CD14-positive monocyte (primary cell): ENCODE results near the gene TMPRSS15. TPM values are rescaled to one million over a fixed set of nuclear protein-coding genes. Genes with fewer than 3 reads are reported as not detected.

ENCODE experiments used
- DNase-seq, 3 donors: peaks; one replicate each; pipeline ENCODE4 v3.0.0-alpha.2; 2011 to 2022
- H2AFZ ChIP-seq: 2 replicates; pipeline ENCODE4 v1.6.0; 2012; ENCODE audit warnings: mild to moderate bottlenecking, low read depth, low read length, inconsistent platforms; ENCODE audit not compliant: insufficient read depth, poor library complexity, severe bottlenecking
- H3K27ac ChIP-seq, 2 donors: 1 replicate in 1 of 2; 2 replicates in 1 of 2; pipeline ENCODE4 v1.5.1; 2012 to 2013; ENCODE audit warnings: low read length in 2 of 2, control low read depth in 1 of 2, inconsistent platforms in 1 of 2, low read depth in 1 of 2, mild to moderate bottlenecking in 1 of 2
- H3K27me3 ChIP-seq, 2 donors: one replicate each; pipeline versions ENCODE4 v1.6.0 to v1.6.1; 2011 to 2013; ENCODE audit warnings: low read length in 2 of 2; ENCODE audit not compliant: control insufficient read depth in 2 of 2, insufficient read depth in 2 of 2
- H3K36me3 ChIP-seq, 2 donors: replicated peaks in 1 of 2; 1 replicate in 1 of 2; 2 replicates in 1 of 2; pipeline versions ENCODE4 v1.5.1 to v1.6.1; 2012 to 2013; ENCODE audit warnings: low read length in 2 of 2, control low read depth in 1 of 2, inconsistent platforms in 1 of 2, mild to moderate bottlenecking in 1 of 2; ENCODE audit not compliant: insufficient read depth in 2 of 2, control insufficient read depth in 1 of 2
- H3K4me1 ChIP-seq, 2 donors: 1 replicate in 1 of 2; 2 replicates in 1 of 2; pipeline versions ENCODE4 v1.5.1 to v1.6.1; 2012 to 2013; ENCODE audit warnings: low read length in 2 of 2, control low read depth in 1 of 2, inconsistent platforms in 1 of 2, mild to moderate bottlenecking in 1 of 2, moderate library complexity in 1 of 2; ENCODE audit not compliant: insufficient read depth in 2 of 2, control insufficient read depth in 1 of 2
- H3K4me2 ChIP-seq: replicated peaks from 2 replicates; pipeline ENCODE3; 2012; ENCODE audit warnings: low read length, moderate library complexity, mild to moderate bottlenecking; ENCODE audit not compliant: poor library complexity, severe bottlenecking; ENCODE audit errors: extremely low read depth
- H3K4me3 ChIP-seq, 3 experiments: fragments of 200-600 bp in 1 of 3; sonication (generic) in 1 of 3; replicated peaks in 1 of 3; 1 replicate in 2 of 3; 2 replicates in 1 of 3; pipeline ENCODE4 v1.5.1; 2011 to 2013; ENCODE audit warnings: low read length in 3 of 3, mild to moderate bottlenecking in 3 of 3, control low read depth in 2 of 3, low read depth in 2 of 3, inconsistent platforms in 1 of 3, moderate library complexity in 1 of 3
- H3K79me2 ChIP-seq: 2 replicates; pipeline ENCODE4 v1.6.0; 2012; ENCODE audit warnings: mild to moderate bottlenecking, control low read depth, inconsistent platforms, low read length, moderate library complexity; ENCODE audit not compliant: insufficient read depth
- H3K9ac ChIP-seq: 2 replicates; pipeline ENCODE4 v1.6.0; 2017; ENCODE audit warnings: low read length, mild to moderate bottlenecking; ENCODE audit not compliant: insufficient read depth, poor library complexity, severe bottlenecking
- H3K9me3 ChIP-seq, 2 donors: replicated peaks in 1 of 2; 1 replicate in 1 of 2; 2 replicates in 1 of 2; pipeline versions ENCODE4 v1.5.1 to v1.6.1; 2012 to 2013; ENCODE audit warnings: low read length in 2 of 2, control low read depth in 1 of 2; ENCODE audit not compliant: control insufficient read depth in 1 of 2, insufficient read depth in 1 of 2
- H4K20me1 ChIP-seq: 2 replicates; pipeline ENCODE4 v1.6.0; 2012; ENCODE audit warnings: mild to moderate bottlenecking, low read length, control low read depth, moderate library complexity; ENCODE audit not compliant: insufficient read depth
- H3K27ac Mint-ChIP-seq, 7 donors: one replicate each; pipeline ENCODE4 v1.8.0; 2020; ENCODE audit warnings: mild to moderate bottlenecking in 7 of 7, mixed read lengths in 7 of 7, moderate library complexity in 6 of 7, inconsistent platforms in 2 of 7
- H3K27me3 Mint-ChIP-seq, 3 donors: one replicate each; pipeline ENCODE4 v1.8.0; 2021 to 2022; ENCODE audit warnings: low read depth in 3 of 3, mild to moderate bottlenecking in 3 of 3, mixed read lengths in 3 of 3, moderate library complexity in 3 of 3, inconsistent platforms in 1 of 3
- H3K36me3 Mint-ChIP-seq, 2 donors: one replicate each; pipeline ENCODE4 v1.8.0; 2020; ENCODE audit warnings: mixed read lengths in 2 of 2, inconsistent platforms in 1 of 2, mild to moderate bottlenecking in 1 of 2
- H3K4me1 Mint-ChIP-seq: one replicate; pipeline ENCODE4 v1.8.0; 2020; ENCODE audit warnings: mild to moderate bottlenecking, mixed read lengths
- H3K4me3 Mint-ChIP-seq, 2 donors: one replicate each; pipeline ENCODE4 v1.8.0; 2020; ENCODE audit warnings: mild to moderate bottlenecking in 2 of 2, mixed read lengths in 2 of 2, moderate library complexity in 1 of 2
- H3K9me3 Mint-ChIP-seq, 7 donors: one replicate each; pipeline ENCODE4 v1.8.0; 2020 to 2022; ENCODE audit warnings: mixed read lengths in 7 of 7, mild to moderate bottlenecking in 6 of 7, moderate library complexity in 6 of 7, inconsistent platforms in 2 of 7
- CTCF ChIP-seq: fragments of 200-600 bp; IDR thresholded peaks from one replicate; pipeline ENCODE4 v1.8.0; 2022; ENCODE audit warnings: antibody characterized with exemption, mild to moderate bottlenecking
- WGBS: methylation state at CpG from one replicate; pipeline ENCODE4 v1.1.5; 2013; ENCODE audit warnings: missing lambda C conversion rate; ENCODE audit not compliant: insufficient coverage; 5-methylcytosine and 5-hydroxymethylcytosine counted together
- intact Hi-C, 2 donors: fragments of 100-400 bp; cut with micrococcal nuclease; formaldehyde crosslinking; loops; one replicate each; pipeline versions ENCODE4 v1.15.0 to v1.15.1; 2023
- polyA plus RNA-seq, 3 donors: library from polyadenylated mRNA; depleted of rRNA in 1 of 3; unstranded in 2 of 3; stranded (reverse) in 1 of 3; fragments of 300-500 nt in 2 of 3; fragments of >200 nt in 1 of 3; fragmentation: Illumina TruSeq in 2 of 3; gene quantifications; 1 replicate in 2 of 3; 2 replicates in 1 of 3; pipeline ENCODE4 v1.2.3, GENCODE V29; 2012 to 2021

The TMPRSS15 gene
- polyA plus RNA-seq, 3 donors = not detected

- H3K9ac ChIP-seq = no peak overlapping the region
- H3K27ac ChIP-seq = no peak overlapping the region
- H3K36me3 ChIP-seq = no peaks in the 10 kb centered on the region
- H2AFZ ChIP-seq = no peak overlapping the region
- Mint-ChIP-seq H3K36me3 (no peaks in the 10 kb centered on the region), H3K27ac (no peak overlapping the region), H3K4me3 (no peak overlapping the region), H3K4me1 (no peaks in the 10 kb centered on the region), H3K9me3 (peaks cover 2 to 16% (median 6%) of the 10 kb centered on the region in 7 donors), H3K27me3 (no peaks in the 10 kb centered on the region)
- H3K27me3 ChIP-seq = no peaks in the 10 kb centered on the region
- no peak for DNase-seq
- H4K20me1 ChIP-seq = no peaks in the 10 kb centered on the region
- H3K4me3 ChIP-seq = no peak overlapping the region
- TF ChIP-seq CTCF = no peak
- WGBS = 29% methylated on average over 1 of the region's 8 CpGs
- no peaks in the 10 kb centered on the region for H3K4me1 ChIP-seq
- intact Hi-C loops = no loop called here
- no peak overlapping the region for H3K4me2 ChIP-seq
- no peaks in the 10 kb centered on the region for H3K79me2 ChIP-seq
- H3K9me3 ChIP-seq = peaks cover 0 to 4% of the 10 kb centered on the region in 2 donors
Observed at GRCh38 chr21:18449605-18450550, 46.3 kb upstream of the TMPRSS15 start.

GRCh38 chr21:18443701-18444100 lies 40.1 kb upstream of the TMPRSS15 start:
- intact Hi-C loops = no loop called here
- Mint-ChIP-seq H3K9me3 (peaks cover 0 to 15% (median 7%) of the 10 kb centered on the region in 7 donors), H3K27me3 (no peaks in the 10 kb centered on the region), H3K4me3 (no peak overlapping the region), H3K36me3 (no peaks in the 10 kb centered on the region), H3K27ac (no peak overlapping the region), H3K4me1 (no peaks in the 10 kb centered on the region)
- Histone ChIP-seq H3K4me2 (no peak overlapping the region), H3K79me2 (no peaks in the 10 kb centered on the region), H2AFZ (no peak overlapping the region), H4K20me1 (no peaks in the 10 kb centered on the region), H3K4me3 (no peak overlapping the region), H3K27me3 (no peaks in the 10 kb centered on the region), H3K9me3 (no peaks in the 10 kb centered on the region), H3K9ac (no peak overlapping the region), H3K27ac (no peak overlapping the region), H3K4me1 (no peaks in the 10 kb centered on the region), H3K36me3 (no peaks in the 10 kb centered on the region)
- 7% methylated on average over 5 of the region's 6 CpGs for WGBS
- DNase-seq = no peak
- TF ChIP-seq CTCF = no peak
